DMS79 treated with DMSO at 0.1 percent for 48 hours (cell line): Measurements from ENCODE around the gene HOXD8.

Experiments used
- DNase-seq: peaks from one replicate; lab custom pipeline; 2025; lab: John Stamatoyannopoulos, UW

HOXD8 gene

DNA sequence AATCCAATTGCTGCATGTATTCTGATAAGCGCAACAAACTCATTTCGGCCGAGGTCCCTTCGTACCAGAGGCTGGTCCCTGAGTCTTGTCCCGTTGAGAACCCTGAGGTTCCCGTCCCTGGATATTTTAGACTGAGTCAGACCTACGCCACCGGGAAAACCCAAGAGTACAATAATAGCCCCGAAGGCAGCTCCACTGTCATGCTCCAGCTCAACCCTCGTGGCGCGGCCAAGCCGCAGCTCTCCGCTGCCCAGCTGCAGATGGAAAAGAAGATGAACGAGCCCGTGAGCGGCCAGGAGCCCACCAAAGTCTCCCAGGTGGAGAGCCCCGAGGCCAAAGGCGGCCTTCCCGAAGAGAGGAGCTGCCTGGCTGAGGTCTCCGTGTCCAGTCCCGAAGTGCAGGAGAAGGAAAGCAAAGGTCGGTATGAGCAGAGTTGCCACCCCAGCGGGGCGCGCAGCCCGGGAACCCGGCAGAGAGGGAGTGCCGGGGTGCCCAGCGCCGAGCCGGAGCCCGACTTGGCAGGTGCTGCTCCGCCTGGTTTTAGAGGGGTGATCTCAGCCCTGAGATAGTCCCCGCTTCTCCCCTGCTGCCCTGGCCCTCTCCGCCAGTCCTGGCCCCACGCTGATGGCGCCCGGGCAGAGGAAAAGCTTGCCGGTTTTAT lies 12.2 kb upstream of the HOXD8 start:
- DNase-seq = no peak

DNA sequence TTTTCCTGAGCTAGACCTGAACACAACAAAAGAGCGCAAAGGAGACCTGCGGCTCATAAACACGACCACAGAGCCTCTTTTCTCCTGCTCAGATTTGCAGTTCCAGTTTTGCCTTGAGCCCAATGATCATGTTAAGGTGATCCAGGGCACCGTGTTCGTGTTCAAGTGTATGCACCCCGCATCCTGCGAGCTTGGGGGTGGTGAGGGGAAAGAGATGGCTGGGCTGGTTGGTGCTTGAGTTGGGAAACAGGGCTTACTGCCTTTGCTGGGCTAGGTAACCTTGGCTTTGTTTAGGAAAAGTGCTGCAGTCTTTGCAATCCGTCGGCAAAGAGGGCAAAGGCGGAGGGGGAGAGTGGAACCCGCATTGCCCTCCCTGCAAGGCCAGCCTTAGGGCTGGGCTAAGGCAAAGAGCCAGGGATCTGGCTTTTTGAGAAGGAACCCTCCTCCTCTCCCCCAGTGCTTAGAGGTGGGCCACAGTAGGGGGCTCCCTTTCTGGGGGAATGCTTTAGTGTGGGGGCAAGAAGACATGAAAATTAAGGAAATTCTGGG lies 11.6 kb upstream of the HOXD8 start:
- DNase-seq = peak; percentile 40

DNA sequence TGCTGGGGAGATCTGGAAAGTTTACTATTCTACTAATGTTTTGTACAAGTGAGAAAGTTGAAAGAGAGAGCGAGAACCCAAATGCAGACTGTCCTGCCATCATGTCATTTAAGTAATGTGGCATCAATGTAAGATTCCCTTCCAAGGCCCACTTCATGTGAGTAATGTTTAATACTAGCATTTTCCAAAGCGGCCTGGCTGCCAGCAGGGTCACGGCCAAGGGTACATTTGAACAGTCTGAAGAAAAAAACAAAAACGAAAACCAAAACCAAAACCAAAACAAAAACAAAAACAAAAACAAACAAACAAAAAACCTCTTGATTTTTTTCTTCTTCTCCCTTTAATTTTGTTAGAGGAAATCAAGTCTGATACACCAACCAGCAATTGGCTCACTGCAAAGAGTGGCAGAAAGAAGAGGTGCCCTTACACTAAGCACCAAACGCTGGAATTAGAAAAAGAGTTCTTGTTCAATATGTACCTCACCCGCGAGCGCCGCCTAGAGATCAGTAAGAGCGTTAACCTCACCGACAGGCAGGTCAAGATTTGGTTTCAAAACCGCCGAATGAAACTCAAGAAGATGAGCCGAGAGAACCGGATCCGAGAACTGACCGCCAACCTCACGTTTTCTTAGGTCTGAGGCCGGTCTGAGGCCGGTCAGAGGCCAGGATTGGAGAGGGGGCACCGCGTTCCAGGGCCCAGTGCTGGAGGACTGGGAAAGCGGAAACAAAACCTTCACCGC lies 10.7 kb upstream of the HOXD8 start:
- DNase-seq = peak; percentile 79

DNA sequence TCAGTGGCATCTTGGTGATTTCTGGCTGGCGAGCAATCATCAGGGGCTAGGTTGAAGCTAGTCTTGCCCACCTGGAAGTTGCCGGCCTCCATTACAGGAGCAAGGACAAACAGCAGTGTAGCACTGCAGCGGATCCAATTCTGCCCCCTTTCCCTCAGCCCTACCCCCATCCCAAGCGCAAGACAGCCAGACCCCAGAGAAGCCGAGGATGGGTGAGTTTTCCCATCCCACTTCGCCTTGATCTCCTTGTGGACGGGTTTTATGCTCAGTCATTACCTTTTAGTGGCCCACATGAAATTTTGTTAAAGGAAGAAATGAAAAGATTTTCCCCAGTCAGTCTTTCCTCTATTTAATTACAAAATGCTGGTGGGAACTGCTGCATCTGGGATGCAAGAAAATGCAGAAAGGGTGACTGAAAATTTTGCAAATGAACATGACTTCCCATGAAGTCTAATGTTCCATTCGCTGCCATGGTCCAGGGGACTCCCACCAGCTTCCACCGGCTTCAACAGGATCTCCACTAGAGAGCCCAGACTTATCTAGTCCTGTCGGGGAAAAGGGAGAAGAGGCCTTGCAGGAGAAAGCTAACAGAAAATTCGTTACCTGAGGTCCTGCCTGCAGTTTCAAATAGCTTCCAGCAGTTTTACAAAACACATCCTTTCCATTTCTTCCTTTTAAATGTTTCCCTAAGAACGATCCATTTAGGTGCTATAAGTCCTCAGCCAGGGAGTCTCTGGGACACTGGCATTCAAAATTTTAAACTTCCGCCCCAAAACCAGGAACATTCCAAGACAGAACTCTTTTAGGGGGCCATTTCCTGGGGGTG lies 8.9 kb upstream of the HOXD8 start:
- peak; percentile 46 for DNase-seq

DNA sequence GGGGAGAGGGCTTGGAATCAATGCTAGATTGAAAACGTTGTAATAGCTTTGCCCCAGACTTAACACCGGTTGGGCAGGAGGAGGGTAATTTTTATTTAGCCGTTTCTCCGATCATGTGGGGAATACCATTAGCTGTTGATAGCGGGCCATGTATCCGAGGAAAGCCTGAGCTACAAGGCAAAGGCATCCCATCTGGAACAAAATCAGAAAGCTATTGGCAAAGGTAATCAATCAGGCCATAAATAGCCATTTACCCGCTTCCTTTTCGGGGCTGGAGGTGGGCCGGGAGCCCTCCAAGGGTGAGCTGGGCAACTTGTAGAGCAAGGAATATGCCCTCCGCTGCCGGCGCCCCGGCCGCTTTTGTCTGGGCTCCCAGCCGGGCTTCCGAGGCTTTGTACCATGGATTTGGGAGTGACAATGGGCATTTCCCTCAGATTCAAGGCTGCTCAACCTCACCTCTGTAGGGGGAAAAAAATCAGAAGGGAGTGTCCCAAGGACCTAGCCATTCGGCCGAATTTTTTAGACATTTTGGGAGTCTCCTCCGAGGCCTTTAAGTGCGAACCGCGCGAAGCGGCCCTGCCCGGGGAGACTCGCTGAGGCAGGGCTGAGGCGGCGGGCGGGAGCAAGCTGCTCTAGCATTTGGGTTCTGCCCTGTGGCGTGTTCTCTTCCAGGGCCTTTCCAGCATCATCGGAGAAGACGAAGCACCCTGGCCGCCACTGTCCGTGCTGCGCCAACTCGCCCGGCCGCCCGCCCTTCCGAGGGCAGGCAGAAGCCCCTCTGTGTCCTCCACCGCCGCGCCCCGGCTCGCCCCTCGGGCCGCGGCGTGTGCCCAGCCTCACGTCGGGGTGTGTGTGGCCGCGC lies 8.1 kb upstream of the HOXD8 start:
- DNase-seq = peak; percentile 15

DNA sequence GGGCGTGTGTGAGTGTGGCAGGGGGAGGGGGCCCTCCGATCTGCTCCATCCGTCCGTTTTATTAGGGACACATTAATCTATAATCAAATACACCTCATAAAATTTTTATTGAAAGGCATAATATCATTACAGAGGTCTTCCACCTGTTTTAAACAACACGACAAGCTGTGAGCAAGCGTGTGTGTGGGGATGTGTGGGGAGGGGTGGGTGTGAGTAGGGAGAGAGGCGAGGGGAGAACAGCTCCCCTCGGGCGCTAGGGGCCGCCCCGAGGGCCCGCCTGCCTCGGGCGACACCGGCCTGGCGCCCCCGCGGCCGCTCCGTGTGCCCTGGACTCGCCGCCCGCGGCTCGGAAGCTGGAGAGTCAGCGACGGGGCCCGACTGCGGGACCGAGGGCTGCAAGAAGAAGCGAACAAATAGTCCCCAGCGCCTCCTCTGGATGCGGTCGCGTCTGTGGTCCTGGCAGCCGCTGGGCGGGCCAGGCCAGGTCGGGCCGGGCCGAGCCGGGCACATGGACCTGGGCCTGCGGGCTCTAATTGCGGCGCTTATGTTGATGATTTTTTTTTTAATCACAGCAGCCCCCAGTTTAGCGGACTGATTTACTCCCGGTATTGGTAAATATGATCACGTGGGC lies 7.3 kb upstream of the HOXD8 start:
- DNase-seq = peak; percentile 49

DNA sequence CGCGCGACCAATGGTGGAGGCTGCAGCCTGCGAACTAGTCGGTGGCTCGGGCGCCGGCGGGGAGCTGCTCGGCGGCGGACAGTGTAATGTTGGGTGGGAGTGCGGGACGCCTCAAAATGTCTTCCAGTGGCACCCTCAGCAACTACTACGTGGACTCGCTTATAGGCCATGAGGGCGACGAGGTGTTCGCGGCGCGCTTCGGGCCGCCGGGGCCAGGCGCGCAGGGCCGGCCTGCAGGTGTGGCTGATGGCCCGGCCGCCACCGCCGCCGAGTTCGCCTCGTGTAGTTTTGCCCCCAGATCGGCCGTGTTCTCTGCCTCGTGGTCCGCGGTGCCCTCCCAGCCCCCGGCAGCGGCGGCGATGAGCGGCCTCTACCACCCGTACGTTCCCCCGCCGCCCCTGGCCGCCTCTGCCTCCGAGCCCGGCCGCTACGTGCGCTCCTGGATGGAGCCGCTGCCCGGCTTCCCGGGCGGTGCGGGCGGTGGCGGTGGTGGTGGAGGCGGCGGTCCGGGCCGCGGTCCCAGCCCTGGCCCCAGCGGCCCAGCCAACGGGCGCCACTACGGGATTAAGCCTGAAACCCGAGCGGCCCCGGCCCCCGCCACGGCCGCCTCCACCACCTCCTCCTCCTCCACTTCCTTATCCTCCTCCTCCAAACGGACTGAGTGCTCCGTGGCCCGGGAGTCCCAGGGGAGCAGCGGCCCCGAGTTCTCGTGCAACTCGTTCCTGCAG lies 6.7 kb upstream of the HOXD8 start, which contains the start of gene HOXD9:
Gene HOXD9 (plus strand): TSS at position 37 of the 728 bp plus-strand sequence. CDS start 50 bp downstream, at position 87.
- DNase-seq = no peak

DNA sequence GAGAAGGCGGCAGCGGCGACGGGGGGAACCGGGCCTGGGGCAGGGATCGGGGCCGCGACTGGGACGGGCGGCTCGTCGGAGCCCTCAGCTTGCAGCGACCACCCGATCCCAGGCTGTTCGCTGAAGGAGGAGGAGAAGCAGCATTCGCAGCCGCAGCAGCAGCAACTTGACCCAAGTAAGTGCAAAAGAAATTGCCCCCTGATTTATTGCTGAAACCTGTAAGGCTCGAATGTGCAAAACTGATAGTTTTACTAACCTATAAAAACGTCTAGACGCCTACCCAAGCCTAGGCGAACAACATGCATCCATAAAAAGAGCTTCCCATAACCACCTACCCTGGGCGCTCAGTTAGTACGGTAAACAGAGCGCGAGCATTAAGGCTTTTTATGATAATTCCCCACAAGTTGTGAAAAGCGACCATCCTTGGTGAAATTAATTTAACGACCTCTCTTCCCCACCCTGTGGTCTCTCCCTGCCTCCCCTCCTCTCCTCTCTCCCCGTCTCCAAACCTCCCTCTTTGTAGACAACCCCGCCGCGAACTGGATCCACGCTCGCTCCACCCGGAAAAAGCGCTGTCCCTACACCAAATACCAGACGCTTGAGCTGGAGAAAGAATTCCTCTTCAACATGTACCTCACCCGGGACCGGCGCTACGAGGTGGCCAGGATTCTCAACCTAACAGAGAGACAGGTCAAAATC lies 5.9 kb upstream of the HOXD8 start:
- peak; percentile 46 for DNase-seq

DNA sequence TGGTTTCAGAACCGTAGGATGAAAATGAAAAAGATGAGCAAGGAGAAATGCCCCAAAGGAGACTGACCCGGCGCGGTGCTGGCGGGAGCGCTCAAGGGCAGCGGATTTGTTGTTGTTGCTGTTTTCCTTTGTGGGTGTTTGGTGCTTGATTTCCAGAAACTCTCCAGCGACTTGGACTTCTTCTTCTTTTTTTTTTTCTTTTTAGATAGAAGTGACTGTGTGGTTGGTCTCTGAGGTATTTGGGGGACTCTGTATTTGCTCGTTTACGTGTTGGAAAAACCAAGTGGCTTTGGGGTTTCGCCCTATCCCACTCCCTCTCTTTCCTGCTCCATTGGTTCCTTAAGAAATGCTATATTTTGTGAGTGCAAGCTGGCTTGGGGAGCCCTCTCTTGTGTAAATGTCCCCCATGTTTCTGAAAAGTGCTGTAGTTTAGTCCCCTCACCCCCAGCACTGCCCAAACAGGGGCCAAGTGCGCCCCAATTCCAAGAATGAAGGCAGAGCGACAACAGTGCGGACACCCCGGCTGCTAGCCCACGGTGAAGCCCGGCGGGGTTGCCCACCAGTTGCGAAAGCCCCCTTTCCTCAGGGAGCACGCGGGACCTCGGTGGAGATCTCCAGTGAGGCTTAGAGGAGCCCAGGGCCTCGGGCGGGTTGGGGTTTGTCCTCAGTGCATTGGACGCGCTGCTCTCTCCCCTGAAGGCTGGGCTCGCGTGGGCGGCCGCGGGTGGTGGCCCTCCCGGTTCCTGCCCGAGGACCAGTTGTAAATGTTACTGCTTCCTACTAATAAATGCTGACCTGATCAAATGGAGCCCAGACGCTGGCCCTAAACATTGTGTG lies 5.2 kb upstream of the HOXD8 start:
- no peak for DNase-seq

DNA sequence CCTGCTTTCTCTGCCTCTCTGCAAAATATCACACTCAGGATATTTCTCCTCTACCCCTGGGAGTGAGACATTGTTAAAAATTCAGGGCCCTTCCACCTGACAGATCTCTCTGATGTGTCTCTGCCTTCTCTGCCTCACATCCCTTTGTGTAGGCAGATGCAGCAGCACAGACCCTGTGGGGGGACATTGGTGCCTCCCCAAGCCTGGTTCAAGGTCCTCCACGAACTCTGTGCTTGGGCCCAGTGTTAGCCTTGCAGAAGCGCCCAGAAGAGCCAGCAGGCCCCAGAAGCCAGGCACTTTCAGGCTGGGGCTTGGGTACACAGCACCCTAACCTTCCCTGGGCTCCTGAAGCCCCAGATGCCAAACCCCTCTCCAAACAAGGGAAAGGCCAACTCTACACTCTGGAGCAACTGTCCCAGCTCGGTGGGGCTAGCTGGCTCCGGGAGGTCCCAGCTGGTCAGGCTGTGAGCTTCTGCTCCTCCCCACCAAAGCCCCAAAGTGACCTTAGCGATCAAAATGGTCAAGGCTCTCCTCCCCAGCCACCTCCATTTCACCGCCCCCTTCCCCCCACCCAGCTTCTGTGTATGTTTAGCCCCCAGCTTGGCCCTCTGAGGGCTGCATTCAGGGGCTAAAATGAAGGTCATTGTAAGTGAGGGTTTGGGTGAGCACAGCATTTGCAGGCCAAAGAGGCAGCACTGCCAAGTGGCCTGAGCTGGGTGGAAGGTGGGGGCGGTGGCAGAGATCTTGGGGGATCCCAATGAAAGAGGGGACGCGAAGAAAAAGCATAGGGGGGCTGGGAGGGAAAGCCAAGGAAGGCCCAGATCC lies 4.3 kb upstream of the HOXD8 start:
- DNase-seq = no peak

DNA sequence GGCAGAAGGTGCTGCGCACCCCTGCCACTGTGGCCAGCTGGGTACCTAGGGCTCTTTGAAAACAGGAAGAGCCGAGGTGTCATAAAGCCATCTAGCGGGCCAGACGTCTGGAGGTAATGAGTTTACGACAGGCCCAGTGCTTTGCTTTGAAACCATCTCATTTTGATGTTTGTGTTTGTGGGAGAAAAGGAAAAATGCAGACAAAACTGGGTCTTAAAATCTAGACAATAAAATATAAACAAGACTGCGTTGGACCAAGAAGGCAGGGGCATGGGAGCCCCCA lies 3.8 kb upstream of the HOXD8 start:
- no peak for DNase-seq

DNA sequence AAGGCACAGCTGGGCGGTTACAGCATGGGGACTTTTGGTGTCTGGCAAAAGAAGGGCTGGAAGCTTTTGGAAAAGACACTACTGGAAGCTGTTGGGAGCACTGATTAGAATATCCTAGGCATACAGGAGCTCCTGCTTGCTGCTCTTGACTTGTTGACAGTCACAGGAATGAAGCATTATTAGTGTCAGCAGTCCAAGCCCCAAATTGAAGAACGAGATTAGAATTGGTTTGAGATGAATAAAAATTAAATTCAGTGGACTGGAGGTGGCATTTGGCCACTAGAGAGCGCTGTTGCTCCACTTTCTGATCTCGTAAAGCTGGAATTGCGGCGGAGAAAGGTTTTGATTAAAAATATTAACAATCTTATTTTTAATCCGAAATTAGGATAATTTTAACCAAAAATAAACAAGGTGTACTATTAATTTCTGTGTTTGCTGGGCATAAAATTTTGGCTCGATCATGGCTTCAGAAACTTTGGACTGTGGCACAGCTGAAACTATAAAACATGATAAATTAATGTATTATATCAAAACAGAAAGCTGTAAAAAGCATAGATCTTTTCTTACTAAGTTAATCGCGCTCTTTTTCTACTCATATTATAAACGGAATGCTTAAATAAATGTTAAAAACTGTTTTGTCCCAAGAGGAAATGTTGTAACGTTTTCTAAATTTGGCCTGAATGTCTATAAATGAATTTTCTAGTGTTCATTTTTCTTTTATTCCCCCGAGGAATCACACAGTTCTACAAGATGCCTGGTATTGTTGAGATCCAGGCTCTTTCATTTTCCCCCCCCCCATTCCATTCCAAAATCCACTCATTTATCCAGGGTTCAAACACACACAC lies 2.4 kb upstream of the HOXD8 start:
- peak; percentile 74 for DNase-seq

DNA sequence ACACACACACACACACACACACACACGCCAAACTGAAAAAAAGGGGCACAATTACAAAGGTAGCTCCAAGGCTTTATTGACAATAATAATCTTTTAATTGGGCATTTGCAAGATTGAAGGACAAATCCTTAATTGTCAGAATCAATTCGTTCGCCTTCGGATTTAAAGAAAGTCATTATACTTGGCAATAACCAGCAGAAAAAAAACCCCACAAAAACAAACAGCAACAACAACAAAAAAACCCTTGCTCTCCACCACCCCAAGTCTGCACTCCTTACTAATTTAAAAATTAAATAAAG lies 1.8 kb upstream of the HOXD8 start:
- peak; percentile 75 for DNase-seq

DNA sequence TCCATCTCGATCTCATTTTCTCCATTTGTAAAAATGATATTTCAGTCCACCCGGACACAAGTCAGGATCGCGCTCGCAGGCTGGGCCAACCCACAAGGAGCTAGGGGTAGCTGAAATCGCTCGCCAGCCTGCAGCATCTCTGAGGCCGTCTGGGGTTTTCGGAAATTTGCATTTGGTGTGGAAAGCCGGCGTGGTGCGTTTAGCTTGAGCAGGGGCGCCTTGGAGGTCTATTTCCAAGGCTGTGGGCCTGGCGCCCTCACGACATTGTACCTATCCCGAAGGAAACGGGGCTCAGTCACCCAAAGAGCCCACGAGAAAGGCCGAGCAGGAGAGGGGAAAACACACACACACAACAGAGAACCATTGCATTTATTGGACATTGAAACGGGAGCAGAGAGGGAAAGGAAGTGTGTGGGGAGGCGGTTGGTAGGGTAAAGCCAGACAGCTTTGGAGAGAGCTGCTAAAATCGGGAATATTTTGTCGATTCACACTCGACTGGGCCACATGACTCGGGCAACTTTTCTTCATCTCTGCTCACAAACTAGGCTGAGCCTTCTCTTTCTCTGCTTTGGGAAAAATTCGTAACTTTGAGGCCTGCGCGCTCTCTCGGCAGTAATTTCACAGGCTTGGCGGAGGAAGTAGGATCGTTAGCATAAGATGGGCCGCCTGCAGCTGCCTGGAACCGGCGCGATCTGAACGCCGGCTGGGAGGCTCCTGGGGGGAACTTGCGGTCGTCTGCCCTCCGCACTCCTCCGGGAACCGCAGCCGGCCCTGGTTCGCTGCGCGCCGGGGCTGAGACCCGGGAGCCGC lies 1.1 kb upstream of the HOXD8 start:
- DNase-seq = peak; percentile 79

DNA sequence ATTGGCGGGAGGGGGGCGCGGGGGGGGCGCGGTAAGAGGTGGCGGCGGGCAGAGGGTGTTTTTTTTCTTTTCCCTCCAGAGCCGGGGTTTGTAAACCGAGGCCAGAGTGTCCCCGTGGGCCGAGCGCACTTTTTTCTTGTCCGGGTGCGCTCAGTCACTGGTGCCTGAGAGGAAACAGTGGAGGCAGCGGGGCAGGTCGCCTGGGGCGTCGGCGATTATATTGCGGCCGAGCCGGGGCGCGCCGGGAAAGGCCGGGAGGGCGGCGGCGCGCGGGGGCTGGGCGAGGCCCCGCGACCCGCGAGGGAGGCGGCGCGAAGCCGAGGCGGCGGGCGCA lies 275 bp downstream of the HOXD8 start:
- DNase-seq = no peak

DNA sequence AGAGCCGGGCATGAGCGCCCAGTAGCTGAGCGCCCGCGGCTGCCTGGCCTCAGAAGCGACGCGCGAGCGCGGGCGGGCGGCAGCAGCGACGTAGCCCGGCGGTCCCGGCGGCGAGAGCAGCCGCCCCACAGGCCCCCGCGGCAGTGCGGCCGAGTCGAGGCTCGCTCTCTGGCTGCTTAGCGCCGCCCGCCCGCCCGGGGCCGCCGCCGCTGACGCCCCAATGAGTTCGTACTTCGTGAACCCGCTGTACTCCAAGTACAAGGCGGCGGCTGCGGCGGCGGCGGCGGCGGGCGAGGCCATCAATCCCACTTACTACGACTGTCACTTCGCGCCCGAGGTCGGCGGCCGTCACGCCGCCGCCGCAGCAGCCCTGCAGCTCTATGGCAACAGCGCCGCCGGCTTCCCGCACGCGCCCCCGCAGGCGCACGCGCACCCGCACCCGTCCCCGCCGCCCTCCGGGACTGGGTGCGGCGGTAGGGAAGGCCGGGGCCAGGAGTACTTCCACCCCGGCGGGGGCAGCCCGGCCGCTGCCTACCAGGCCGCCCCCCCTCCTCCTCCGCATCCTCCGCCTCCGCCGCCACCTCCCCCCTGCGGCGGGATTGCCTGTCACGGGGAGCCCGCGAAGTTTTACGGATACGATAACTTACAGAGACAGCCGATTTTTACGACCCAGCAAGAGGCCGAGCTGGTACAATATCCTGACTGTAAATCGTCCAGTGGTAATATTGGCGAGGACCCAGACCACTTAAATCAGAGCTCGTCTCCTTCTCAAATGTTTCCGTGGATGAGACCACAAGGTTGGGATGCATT lies 847 bp downstream of the HOXD8 start:
- peak; percentile 54 for DNase-seq
